T-helper 2 cell treated with Interferon-gamma antibody and Interleukin-4, amounts not matched to agents 5 μg/mL and 100 μg/mL, for 36 hours (primary cell): ENCODE measurements around the gene GPC5.

Experiments used
- DNase-seq: peaks from one replicate; pipeline ENCODE4 v3.0.0; 2021; ENCODE audit warnings: low spot score
- H3K27ac Mint-ChIP-seq: one replicate; pipeline ENCODE4 v1.8.0; 2021; ENCODE audit warnings: mild to moderate bottlenecking, mixed read lengths
- H3K27me3 Mint-ChIP-seq: one replicate; pipeline ENCODE4 v1.8.0; 2021; ENCODE audit warnings: low read depth, mixed read lengths
- H3K36me3 Mint-ChIP-seq: one replicate; pipeline ENCODE4 v1.8.0; 2021; ENCODE audit warnings: low read depth, mixed read lengths
- H3K4me1 Mint-ChIP-seq: one replicate; pipeline ENCODE4 v1.8.0; 2021; ENCODE audit warnings: low read depth, mixed read lengths
- H3K4me3 Mint-ChIP-seq: one replicate; pipeline ENCODE4 v1.8.0; 2022; ENCODE audit warnings: mild to moderate bottlenecking, moderate library complexity, mixed read lengths
- H3K9me3 Mint-ChIP-seq: one replicate; pipeline ENCODE4 v1.8.0; 2021; ENCODE audit warnings: mixed read lengths

GPC5 gene

GRCh38 chr13:91553584-91553983, 155.2 kb downstream of the GPC5 start:
- no peaks in the 10 kb centered on the region for H3K9me3 Mint-ChIP-seq
- no peaks in the 10 kb centered on the region for H3K36me3 Mint-ChIP-seq
- no peaks in the 10 kb centered on the region for H3K27me3 Mint-ChIP-seq
- no peaks in the 10 kb centered on the region for H3K4me1 Mint-ChIP-seq
- no peak for DNase-seq
- H3K27ac Mint-ChIP-seq: no peak overlapping the region
- H3K4me3 Mint-ChIP-seq: no peak overlapping the region

GRCh38 chr13:91554101-91554500, 155.7 kb downstream of the GPC5 start:
- Mint-ChIP-seq H3K27me3 (no peaks in the 10 kb centered on the region), H3K9me3 (no peaks in the 10 kb centered on the region), H3K4me1 (no peaks in the 10 kb centered on the region), H3K36me3 (no peaks in the 10 kb centered on the region), H3K4me3 (no peak overlapping the region), H3K27ac (no peak overlapping the region)
- DNase-seq: no peak

GRCh38 chr13:91557328-91558090, 159.1 kb downstream of the GPC5 start:
- no peak overlapping the region for H3K27ac Mint-ChIP-seq

GRCh38 chr13:91563799-91564198, 165.4 kb downstream of the GPC5 start:
- H3K9me3 Mint-ChIP-seq: no peaks in the 10 kb centered on the region
- no peaks in the 10 kb centered on the region for H3K27me3 Mint-ChIP-seq
- DNase-seq: no peak
- no peaks in the 10 kb centered on the region for H3K36me3 Mint-ChIP-seq
- no peak overlapping the region for H3K27ac Mint-ChIP-seq
- H3K4me1 Mint-ChIP-seq: no peaks in the 10 kb centered on the region
- no peak overlapping the region for H3K4me3 Mint-ChIP-seq

More at GRCh38 chr13:91557328-91558090, 159.1 kb downstream of the GPC5 start:
- Mint-ChIP-seq H3K9me3 (no peaks in the 10 kb centered on the region), H3K4me3 (no peak overlapping the region), H3K4me1 (no peaks in the 10 kb centered on the region), H3K27me3 (no peaks in the 10 kb centered on the region), H3K36me3 (no peaks in the 10 kb centered on the region)
- no peak for DNase-seq

GRCh38 chr13:91564396-91564795, 166.0 kb downstream of the GPC5 start:
- Mint-ChIP-seq H3K27ac (no peak overlapping the region), H3K4me3 (no peak overlapping the region), H3K27me3 (no peaks in the 10 kb centered on the region), H3K9me3 (no peaks in the 10 kb centered on the region), H3K36me3 (no peaks in the 10 kb centered on the region), H3K4me1 (no peaks in the 10 kb centered on the region)
- no peak for DNase-seq

GRCh38 chr13:91565296-91565695, 166.9 kb downstream of the GPC5 start:
- no peaks in the 10 kb centered on the region for H3K36me3 Mint-ChIP-seq

GRCh38 chr13:91567485-91568207, 169.2 kb downstream of the GPC5 start:
- Mint-ChIP-seq H3K27ac (no peak overlapping the region), H3K4me1 (no peaks in the 10 kb centered on the region), H3K4me3 (no peak overlapping the region), H3K27me3 (no peaks in the 10 kb centered on the region), H3K9me3 (no peaks in the 10 kb centered on the region), H3K36me3 (no peaks in the 10 kb centered on the region)
- no peak for DNase-seq

More at GRCh38 chr13:91565296-91565695, 166.9 kb downstream of the GPC5 start:
- H3K4me1 Mint-ChIP-seq: no peaks in the 10 kb centered on the region
- no peak overlapping the region for H3K27ac Mint-ChIP-seq
- H3K27me3 Mint-ChIP-seq: no peaks in the 10 kb centered on the region
- no peak for DNase-seq
- no peak overlapping the region for H3K4me3 Mint-ChIP-seq
- no peaks in the 10 kb centered on the region for H3K9me3 Mint-ChIP-seq

GRCh38 chr13:91571681-91572080, 173.3 kb downstream of the GPC5 start:
- H3K4me1 Mint-ChIP-seq: no peaks in the 10 kb centered on the region
- no peaks in the 10 kb centered on the region for H3K27me3 Mint-ChIP-seq
- H3K27ac Mint-ChIP-seq: no peak overlapping the region
- no peak for DNase-seq
- H3K36me3 Mint-ChIP-seq: no peaks in the 10 kb centered on the region
- peaks cover 3% of the 10 kb centered on the region for H3K9me3 Mint-ChIP-seq
- H3K4me3 Mint-ChIP-seq: no peak overlapping the region

GRCh38 chr13:91572439-91572838, 174.0 kb downstream of the GPC5 start:
- Mint-ChIP-seq H3K4me3 (no peak overlapping the region), H3K36me3 (no peaks in the 10 kb centered on the region), H3K27me3 (no peaks in the 10 kb centered on the region), H3K9me3 (peaks cover 3% of the 10 kb centered on the region), H3K4me1 (no peaks in the 10 kb centered on the region), H3K27ac (no peak overlapping the region)
- DNase-seq: no peak

- Mint-ChIP-seq H3K4me3 (no peak overlapping the region), H3K27me3 (no peaks in the 10 kb centered on the region), H3K36me3 (no peaks in the 10 kb centered on the region), H3K27ac (no peak overlapping the region), H3K9me3 (peaks cover 3% of the 10 kb centered on the region), H3K4me1 (no peaks in the 10 kb centered on the region)
- no peak for DNase-seq
These were observed 174.7 kb downstream of the GPC5 start for GRCh38 chr13:91572944-91573598.

- Mint-ChIP-seq H3K27ac (no peak overlapping the region), H3K4me1 (no peaks in the 10 kb centered on the region), H3K36me3 (no peaks in the 10 kb centered on the region), H3K4me3 (no peak overlapping the region), H3K9me3 (peaks cover 3% of the 10 kb centered on the region), H3K27me3 (no peaks in the 10 kb centered on the region)
- no peak for DNase-seq
These were observed 176.3 kb downstream of the GPC5 start for GRCh38 chr13:91574766-91575165.

- no peak for DNase-seq
- H3K9me3 Mint-ChIP-seq: peaks cover 6% of the 10 kb centered on the region
- H3K27ac Mint-ChIP-seq: no peak overlapping the region
- H3K36me3 Mint-ChIP-seq: no peaks in the 10 kb centered on the region
- no peaks in the 10 kb centered on the region for H3K4me1 Mint-ChIP-seq
- no peak overlapping the region for H3K4me3 Mint-ChIP-seq
- no peaks in the 10 kb centered on the region for H3K27me3 Mint-ChIP-seq
These were observed 178.2 kb downstream of the GPC5 start for GRCh38 chr13:91576590-91576989.

GRCh38 chr13:91579320-91579719, 180.9 kb downstream of the GPC5 start:
- no peak overlapping the region for H3K27ac Mint-ChIP-seq

GRCh38 chr13:91580749-91581148, 182.3 kb downstream of the GPC5 start:
- Mint-ChIP-seq H3K36me3 (no peaks in the 10 kb centered on the region), H3K4me3 (no peak overlapping the region), H3K27me3 (no peaks in the 10 kb centered on the region), H3K27ac (no peak overlapping the region), H3K9me3 (peaks cover 3% of the 10 kb centered on the region), H3K4me1 (no peaks in the 10 kb centered on the region)
- DNase-seq: no peak

More at GRCh38 chr13:91579320-91579719, 180.9 kb downstream of the GPC5 start:
- no peaks in the 10 kb centered on the region for H3K27me3 Mint-ChIP-seq
- H3K4me3 Mint-ChIP-seq: no peak overlapping the region
- peaks cover 3% of the 10 kb centered on the region for H3K9me3 Mint-ChIP-seq
- H3K36me3 Mint-ChIP-seq: no peaks in the 10 kb centered on the region
- no peaks in the 10 kb centered on the region for H3K4me1 Mint-ChIP-seq
- no peak for DNase-seq
